ENCODE data around the gene GCH1.

GRCh38 chr14:54839701-54840119 lies 62.9 kb downstream of the GCH1 start:
- TF ChIP-seq POLR2AphosphoS5 (IDR thresholded peaks at IDR 0.05; ENCODE audit: low read depth, low read length) (no peak), POLR2A (IDR thresholded peaks at IDR 0.05; ENCODE audit: low read depth, low read length) (no peak)
